ENCODE measurements around the gene EPHA4. TPM values are rescaled to one million over a fixed set of nuclear protein-coding genes. Genes with fewer than 3 reads are reported as not detected.

The EPHA4 gene
- total and polyA plus RNA-seq, 2 donors (not counting 1 experiment from before 2014, with no cell fraction given): 10.7 to 54.9 TPM

GRCh38 chr2:221437056-221437455, 135.0 kb downstream of the EPHA4 start:
- Mint-ChIP-seq H3K27me3 (no peaks in the 10 kb centered on the region), H3K9me3 (ENCODE audit: insufficient read depth) (no peaks in the 10 kb centered on the region), H3K4me1 (no peaks in the 10 kb centered on the region), H3K4me3 (no peak overlapping the region), H3K27ac (no peak overlapping the region)
- no peak overlapping the region for H3K4me2 ChIP-seq (replicated peaks; ENCODE audit: low read depth, low read length, poor library complexity, severe bottlenecking)
- WGBS (ENCODE audit: insufficient coverage): 80% methylated on average over 1 of the region's 3 CpGs
- DNase-seq (no peak), ATAC-seq (ENCODE audit: low read depth) (no peak)
- intact Hi-C loops (cut with micrococcal nuclease): no loop called here
- no peaks in the 10 kb centered on the region for H3K4me1 ChIP-seq (ENCODE audit: control insufficient read depth in 2 of 2, insufficient read depth in 2 of 2, low read length in 2 of 2)
- H3K9ac ChIP-seq (ENCODE audit: low read length): no peak overlapping the region
- CTCF ChIA-PET: no interaction called here
- H3K27me3 ChIP-seq (replicated peaks in 1 of 4; ENCODE audit: control extremely low read depth in 1 of 4, control insufficient read depth in 3 of 4, insufficient read depth in 4 of 4, low read length in 3 of 4): no peaks in the 10 kb centered on the region
- POLR2A ChIA-PET: no interaction called here
- H3K79me2 ChIP-seq (ENCODE audit: control insufficient read depth, insufficient read depth, low read length): no peaks in the 10 kb centered on the region
- no peak overlapping the region for H3K27ac ChIP-seq (ENCODE audit: low read length in 2 of 2)
- H4K20me1 ChIP-seq (ENCODE audit: control insufficient read depth, insufficient read depth, low read length, poor library complexity, severe bottlenecking): no peaks in the 10 kb centered on the region
- H3K36me3 ChIP-seq (replicated peaks in 1 of 2; ENCODE audit: control extremely low read depth in 1 of 2, control insufficient read depth in 1 of 2, extremely low read depth in 1 of 2, insufficient read depth in 2 of 2, low read length in 1 of 2): peaks cover 2% of the 10 kb centered on the region in 2 experiments
- H2AFZ ChIP-seq (ENCODE audit: insufficient read depth, low read depth, low read length, poor library complexity, severe bottlenecking): no peak overlapping the region
- no peaks in the 10 kb centered on the region for H3K9me3 ChIP-seq (ENCODE audit: control extremely low read depth in 1 of 3, control insufficient read depth in 2 of 3, insufficient read depth in 1 of 3, low read length in 2 of 3)
- H3K4me3 ChIP-seq (ENCODE audit: control extremely low read depth in 1 of 5, extremely low read depth in 1 of 5, insufficient read depth in 1 of 5, low read depth in 2 of 5, low read length in 4 of 5): no peak overlapping the region
- TF ChIP-seq EZH2 (IDR thresholded peaks at IDR 0.05; ENCODE audit: borderline replicate concordance, insufficient read depth, low read depth, low read length, poor library complexity, severe bottlenecking): no peak
- no peak for TF ChIP-seq CTCF (IDR thresholded peaks at IDR 0.05)

- ChIA-PET POLR2A (no interaction called here), CTCF (interaction anchor here (2.6 kb wide), 1 partner anchor 9 kb away, joined by 6 read pairs; no protein-coding TSS in a partner anchor)
- H3K9me3 ChIP-seq (ENCODE audit: control extremely low read depth in 1 of 3, control insufficient read depth in 2 of 3, insufficient read depth in 1 of 3, low read length in 2 of 3): no peaks in the 10 kb centered on the region
Observed at GRCh38 chr2:221435171-221435570, 136.9 kb downstream of the EPHA4 start.

More at GRCh38 chr2:221435171-221435570, 136.9 kb downstream of the EPHA4 start:
- H3K4me3 Mint-ChIP-seq: no peak overlapping the region
- Histone ChIP-seq H3K4me2 (replicated peaks; ENCODE audit: low read depth, low read length, poor library complexity, severe bottlenecking) (no peak overlapping the region), H2AFZ (ENCODE audit: insufficient read depth, low read depth, low read length, poor library complexity, severe bottlenecking) (no peak overlapping the region), H3K4me3 (ENCODE audit: control extremely low read depth in 1 of 5, extremely low read depth in 1 of 5, insufficient read depth in 1 of 5, low read depth in 2 of 5, low read length in 4 of 5) (no peak overlapping the region), H3K36me3 (replicated peaks in 1 of 2; ENCODE audit: control extremely low read depth in 1 of 2, control insufficient read depth in 1 of 2, extremely low read depth in 1 of 2, insufficient read depth in 2 of 2, low read length in 1 of 2) (no peaks in the 10 kb centered on the region), H3K4me1 (ENCODE audit: control insufficient read depth in 2 of 2, insufficient read depth in 2 of 2, low read length in 2 of 2) (no peaks in the 10 kb centered on the region), H3K9ac (ENCODE audit: low read length) (no peak overlapping the region), H4K20me1 (ENCODE audit: control insufficient read depth, insufficient read depth, low read length, poor library complexity, severe bottlenecking) (no peaks in the 10 kb centered on the region), H3K27me3 (replicated peaks in 1 of 4; ENCODE audit: control extremely low read depth in 1 of 4, control insufficient read depth in 3 of 4, insufficient read depth in 4 of 4, low read length in 3 of 4) (no peaks in the 10 kb centered on the region), H3K79me2 (ENCODE audit: control insufficient read depth, insufficient read depth, low read length) (no peaks in the 10 kb centered on the region), H3K27ac (ENCODE audit: low read length in 2 of 2) (no peak overlapping the region)
- no peaks in the 10 kb centered on the region for H3K9me3 Mint-ChIP-seq (ENCODE audit: insufficient read depth)
- DNase-seq (no peak), ATAC-seq (ENCODE audit: low read depth) (no peak)
- TF ChIP-seq CTCF (IDR thresholded peaks at IDR 0.05): no peak
- no peak for TF ChIP-seq EZH2 (IDR thresholded peaks at IDR 0.05; ENCODE audit: borderline replicate concordance, insufficient read depth, low read depth, low read length, poor library complexity, severe bottlenecking)
- intact Hi-C loops (cut with micrococcal nuclease): no loop called here
- H3K27me3 Mint-ChIP-seq: no peaks in the 10 kb centered on the region
- WGBS (ENCODE audit: insufficient coverage): 80% methylated on average over 1 of the region's 2 CpGs
- H3K27ac Mint-ChIP-seq: no peak overlapping the region
- no peaks in the 10 kb centered on the region for H3K4me1 Mint-ChIP-seq
